Glomerular endothelial cell (primary cell): ENCODE data around the gene DEGS1. TPM values are rescaled to one million over a fixed set of nuclear protein-coding genes. Genes with fewer than 3 reads are reported as not detected.

ENCODE experiments used
- DNase-seq: peaks from one replicate; pipeline ENCODE4 v3.0.0-alpha.2; 2011; ENCODE audit warnings: low read depth, low spot score; ENCODE audit errors: extremely low read depth
- total RNA-seq: library from RNA; depleted of rRNA; stranded (reverse); fragments of >200 nt; gene quantifications from 2 replicates; pipeline ENCODE4 v1.2.3, GENCODE V29; 2015

The DEGS1 gene
- total RNA-seq, 1 donor from 2014 or later = 198 TPM

DNA sequence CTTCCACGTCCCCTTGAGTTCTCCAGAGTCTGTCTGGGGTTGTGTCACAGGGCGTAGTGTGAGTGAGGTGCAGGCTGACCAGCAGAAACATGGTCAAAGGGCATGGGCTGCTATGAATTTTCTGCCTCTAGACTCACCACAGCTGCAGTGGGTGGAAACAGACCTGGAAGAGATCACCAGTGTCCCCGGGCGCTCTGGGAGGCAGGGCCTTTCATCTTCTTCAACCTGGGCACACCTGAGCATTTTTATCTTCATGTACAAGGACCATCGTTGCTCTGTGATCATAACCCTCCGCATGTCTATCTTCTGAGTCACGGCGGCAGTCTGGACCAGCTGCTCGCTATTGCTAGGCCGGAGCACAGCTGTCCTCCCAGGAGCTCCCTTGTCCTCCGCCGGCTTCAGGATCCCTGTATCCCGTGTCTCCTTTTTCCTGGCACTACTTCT is 29.6 kb downstream of the DEGS1 start:
- DNase-seq = no peak

DNA sequence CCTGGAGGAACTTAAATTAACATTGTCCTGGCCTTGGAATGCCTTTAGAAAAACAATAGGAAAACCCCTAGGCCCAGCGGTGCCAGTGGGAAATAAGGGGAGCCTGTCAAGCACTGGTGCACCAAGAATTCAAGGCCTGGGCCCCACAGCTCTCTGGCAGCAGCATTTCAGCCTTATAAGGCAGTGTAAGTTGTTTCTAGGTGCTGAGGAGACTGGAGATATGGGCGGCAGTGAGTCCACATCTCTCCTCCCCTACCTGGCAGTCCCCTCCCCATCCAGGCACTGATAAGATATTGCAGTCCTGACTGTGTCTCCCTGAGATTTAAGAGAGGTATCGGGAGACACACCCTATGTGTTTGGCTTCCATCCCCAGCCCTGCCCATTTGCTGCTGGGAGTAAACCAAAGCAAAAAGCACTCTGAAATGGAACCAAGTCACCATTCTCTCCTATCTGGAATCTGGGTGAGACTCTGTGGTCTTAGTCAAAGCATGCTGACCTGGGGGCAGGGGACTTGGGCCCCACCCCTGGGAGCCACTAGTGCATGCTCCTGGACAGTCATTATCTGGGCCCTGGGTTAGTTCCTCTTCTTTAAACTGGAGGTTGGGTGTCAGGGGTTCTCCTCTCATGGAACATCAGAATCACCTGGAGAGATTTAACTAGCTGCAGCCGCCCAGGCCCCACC is 30.5 kb downstream of the DEGS1 start:
- DNase-seq = no peak

DNA sequence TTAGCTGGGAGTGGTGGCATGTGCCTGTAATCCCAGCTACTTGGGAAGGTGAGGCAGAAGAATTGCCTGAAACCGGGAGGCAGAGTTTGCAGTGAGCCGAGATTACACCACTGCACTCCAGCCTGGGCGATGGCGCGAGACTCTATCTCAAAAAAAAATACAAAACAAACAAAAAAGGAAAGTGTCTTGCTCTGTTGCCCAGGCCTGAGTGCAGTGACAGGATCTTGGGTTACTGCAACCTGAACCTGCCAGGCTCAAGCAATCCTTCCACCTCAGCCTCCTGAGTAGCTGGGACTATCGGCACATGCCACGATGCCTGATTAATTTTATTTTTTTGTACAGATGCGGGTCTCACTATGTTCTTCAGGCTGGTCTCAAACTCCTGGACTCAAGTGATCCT is 33.3 kb downstream of the DEGS1 start:
- no peak for DNase-seq

DNA sequence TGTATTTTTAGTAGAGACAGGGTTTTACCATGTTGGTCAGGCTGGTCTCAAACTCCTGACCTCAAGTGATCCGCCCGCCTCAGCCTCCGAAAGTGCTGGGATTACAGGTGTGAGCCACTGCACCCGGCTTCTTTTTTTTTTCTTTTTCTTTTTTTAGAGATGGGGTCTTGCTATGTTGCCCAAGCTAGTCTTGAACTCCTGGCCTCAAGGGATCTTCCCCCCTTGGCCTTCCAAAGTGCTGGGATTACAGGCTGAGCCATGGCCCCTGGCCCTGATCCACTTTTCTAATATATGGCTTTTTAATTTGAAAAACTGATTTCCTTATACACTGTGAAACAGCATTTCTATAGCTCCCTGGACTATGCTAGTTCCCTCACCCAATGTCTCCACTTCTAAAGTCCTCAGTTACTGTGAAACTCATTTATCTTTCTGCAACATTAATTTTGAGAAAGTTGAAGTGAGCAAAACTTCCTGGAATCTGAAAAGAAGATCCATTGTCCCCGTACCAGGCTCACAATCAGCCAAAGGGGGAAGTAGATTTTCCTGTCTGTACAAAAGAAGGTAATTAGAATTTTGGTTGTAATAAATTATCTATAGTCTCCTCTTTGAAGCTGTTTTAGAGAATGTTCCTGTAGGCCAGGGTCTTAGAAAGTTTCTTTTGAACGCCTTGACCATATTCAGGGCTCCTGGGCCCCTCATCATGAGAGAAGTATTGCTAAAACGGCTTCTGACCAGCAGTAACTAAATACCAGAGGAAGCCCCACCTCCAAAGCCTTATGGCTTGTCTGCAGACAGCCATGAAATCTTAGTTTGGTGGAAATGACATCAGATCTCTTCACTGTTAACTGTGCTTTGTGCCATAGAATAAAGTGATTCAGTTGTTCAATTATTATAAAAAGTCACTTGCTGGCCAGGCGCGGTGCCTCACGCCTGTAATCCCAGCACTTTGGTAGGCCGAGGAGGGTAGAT is 34.9 kb downstream of the DEGS1 start:
- no peak for DNase-seq

DNA sequence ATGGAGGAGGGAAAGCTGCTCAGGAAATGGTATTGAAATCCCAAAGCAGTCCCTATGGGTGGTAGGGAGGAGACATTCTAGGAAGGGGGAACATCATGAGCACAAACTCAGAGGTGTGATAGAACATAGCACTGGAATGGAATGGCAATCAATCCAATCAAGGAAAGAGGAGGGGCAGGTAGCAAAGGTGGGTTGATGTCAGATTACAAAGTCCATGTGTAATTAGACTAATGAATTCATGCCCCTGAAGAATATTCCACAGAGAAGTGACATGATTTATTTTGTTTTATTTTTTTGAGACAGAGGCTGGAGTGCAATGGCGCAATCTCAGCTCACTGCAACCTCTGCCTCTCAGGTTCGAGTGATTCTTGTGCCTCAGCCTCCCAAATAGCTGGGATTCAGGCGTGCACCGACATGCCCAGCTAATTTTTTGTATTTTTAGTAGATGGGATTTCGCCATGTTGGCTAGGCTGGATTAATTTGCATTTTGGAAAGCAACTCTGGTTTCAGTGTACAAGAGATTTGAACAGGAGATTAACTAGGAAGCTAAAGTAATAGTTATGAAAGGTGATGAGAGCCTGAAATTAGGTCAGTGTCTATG is 36.1 kb downstream of the DEGS1 start:
- no peak for DNase-seq

DNA sequence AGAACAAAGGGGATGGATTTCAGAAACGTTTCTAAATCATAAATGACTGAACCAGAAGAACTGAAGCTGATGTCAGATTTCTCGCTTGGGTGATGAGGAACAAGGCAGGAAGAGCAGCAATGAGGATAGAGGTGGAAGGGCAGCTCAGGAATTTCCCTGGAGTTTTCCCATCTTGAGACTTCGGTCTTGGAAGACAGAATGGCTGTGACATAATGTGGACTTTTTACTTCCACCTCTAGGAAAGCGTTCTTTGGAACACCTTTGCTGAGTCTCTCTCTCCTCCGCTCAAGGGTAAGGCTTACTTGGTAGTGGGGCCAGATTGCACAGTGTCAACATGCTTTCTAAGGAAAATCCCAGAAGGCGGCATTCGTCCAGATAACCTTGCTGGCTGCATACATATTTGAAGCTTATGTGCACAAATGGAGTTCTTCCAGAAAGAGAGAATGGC is 36.6 kb downstream of the DEGS1 start:
- DNase-seq = no peak

DNA sequence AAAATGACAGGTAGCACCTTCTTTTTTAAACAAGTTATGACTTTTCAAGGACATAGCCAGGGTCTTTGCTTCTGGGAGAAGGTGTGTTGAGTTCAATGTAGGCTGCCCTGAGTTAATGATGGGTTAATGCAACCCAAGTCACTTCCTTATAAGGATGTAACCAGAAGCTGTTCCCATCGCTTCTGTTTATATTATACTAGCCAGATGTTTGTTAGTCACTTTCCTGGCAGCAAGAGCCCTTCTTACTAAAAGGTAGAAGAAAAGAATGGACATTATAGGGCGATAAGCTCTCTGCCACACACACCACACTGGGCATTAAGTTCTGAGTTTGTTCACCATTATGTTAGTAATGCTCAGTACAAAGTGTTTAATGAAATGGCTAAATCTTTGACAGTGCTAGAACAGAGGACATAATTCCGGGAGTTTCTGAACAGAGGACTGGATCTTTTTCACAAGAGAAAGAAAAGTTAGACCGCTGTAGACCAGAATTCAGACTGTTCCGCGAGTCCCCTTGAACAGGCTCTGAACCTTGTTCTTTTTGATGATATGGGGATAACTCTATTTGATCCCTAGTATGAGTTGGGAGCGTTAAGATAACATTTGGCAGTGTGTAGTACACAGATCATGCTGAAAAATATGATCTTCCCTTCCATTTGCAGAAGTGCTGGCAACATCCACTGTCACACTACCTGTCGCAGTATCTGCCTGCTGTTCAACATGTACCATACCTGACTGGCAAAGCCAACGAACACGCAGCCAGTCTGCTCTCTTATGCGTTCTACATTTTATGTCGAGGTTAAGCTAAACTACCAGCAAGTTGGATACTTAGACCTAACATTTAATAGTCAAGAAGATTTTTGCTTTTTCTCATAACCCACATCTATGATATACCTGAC is 41.0 kb downstream of the DEGS1 start:
- DNase-seq = no peak

DNA sequence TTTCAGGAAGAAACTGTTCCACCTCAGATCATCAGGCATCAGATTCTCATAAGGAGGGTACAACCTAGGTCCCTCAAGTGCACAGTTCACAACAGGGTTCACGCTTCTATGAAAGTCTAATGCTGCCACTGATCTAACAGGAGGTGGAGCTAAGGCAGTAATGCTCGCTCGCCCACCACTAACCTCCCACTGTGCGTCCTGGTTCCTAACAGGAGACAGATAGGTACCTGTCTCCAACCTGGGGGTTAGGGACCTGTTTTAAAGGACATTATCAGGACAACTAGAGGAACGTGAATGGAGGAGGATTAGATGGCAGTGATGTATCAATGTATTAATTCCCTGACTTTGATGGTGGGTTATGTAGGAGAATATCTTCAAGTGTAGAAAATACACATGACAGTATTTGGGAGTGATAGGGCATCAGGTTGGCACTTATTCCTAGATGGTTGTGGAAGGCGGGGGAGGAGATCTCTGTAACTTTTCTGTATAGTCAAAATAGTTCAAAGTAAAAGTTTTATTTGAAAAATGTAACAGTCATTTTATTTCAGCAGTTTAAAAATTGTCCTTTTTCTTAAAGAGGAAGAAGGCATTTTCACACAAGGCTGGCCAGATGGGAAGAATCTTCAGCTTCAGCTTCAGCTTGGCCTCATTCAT is 43.9 kb downstream of the DEGS1 start:
- no peak for DNase-seq

DNA sequence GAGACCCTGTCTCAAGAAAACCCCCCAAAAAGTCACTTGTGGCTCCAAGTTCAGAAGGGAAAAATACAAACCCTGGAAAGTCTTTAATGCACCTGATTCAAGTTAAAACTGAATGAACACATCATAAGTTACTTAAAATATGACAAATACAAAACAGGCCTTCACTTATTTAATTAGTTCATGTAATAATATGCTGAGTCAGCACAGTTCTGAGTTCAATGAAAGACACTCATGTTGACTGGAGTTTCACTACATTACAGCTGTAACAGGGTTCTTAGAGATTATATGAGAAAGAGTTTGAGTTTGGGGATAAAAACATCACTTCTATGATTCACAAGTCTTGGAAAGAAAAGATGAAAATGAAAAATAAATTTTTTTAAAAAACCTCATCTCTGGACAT is 51.0 kb downstream of the DEGS1 start:
- no peak for DNase-seq

DNA sequence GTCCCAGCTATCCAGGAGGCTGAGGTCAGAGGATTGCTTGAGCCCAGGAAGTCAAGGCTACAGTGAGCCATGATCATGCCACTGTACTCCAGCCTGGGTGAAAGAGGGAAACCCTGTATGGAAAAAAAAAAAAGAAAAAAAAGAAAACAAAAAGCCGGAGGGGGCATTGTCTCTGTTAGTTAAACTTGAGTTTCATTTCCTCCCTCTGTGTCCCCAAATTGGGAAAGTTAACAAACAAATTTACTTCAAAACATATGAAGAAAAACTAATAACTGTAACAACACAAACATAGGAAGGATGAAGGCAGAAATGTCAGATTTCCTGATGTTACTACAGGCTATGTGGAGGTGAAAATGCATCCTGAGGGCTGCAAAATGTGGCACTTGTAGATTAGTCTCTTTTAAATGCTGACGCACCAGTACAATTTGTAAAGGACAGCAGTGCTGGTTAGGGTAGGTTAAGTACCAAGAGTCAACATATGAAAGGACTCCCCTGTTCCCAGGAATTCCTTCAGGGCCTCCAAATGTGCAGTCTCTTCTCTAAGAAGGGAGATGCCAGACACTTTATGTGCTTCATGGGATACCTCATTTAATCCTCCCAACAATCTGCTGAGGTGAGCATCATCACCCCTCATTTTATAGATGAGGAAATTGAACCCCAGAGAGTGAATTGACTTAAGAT is 52.9 kb downstream of the DEGS1 start:
- DNase-seq = no peak

DNA sequence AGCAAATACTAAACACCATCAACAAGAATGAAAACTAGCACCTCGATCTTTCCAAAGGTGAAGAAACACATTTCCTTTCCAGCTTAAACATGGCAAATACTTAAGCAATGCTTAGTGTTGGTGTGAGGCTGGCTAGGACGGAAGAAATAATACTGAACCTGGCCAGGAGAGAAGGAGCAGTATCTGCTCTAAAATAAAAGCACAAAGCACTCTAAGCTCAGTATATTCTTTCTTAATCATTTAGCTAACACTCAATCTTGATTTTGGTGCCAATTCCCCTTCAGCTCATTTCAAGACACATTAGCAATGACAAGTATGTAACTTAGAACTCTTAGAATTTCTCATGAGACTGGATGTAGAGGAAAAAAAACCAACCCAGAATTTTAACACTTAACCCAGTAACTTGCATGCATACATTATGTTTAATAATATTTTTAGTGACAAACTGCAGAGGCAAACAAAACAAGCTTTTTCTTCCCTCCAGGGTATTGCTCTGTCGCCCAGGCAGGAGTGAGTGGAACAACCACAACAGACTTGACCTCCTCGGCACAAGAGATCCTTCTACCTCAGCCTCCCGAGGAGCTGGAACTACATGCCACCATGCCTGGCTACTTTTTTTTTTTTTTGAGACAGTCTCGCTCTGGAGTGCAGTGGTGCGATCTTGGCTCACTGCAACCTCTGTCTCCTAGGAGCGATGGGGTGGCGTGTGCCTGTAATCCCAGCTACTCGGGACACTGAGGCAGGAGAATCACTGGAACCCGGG is 54.3 kb downstream of the DEGS1 start:
- no peak for DNase-seq

DNA sequence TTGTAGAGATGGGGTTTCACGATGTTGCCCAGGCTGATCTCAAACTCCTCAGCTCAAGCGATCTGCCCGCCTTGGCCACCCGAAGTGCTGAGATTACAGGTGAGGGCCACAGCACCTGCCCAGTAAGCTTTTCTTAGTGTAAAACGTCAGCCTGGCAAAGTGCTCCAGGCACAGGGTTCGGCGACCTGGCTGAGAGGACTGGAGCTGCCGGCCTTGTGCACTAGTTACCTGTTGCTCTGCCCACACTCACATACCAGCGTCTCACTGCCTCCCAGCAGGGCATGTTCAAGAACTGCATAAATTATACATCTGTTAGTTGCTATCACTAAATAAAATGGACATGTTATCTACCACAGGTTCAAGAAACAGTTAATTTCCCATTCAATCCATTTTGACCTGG is 55.2 kb downstream of the DEGS1 start:
- no peak for DNase-seq

DNA sequence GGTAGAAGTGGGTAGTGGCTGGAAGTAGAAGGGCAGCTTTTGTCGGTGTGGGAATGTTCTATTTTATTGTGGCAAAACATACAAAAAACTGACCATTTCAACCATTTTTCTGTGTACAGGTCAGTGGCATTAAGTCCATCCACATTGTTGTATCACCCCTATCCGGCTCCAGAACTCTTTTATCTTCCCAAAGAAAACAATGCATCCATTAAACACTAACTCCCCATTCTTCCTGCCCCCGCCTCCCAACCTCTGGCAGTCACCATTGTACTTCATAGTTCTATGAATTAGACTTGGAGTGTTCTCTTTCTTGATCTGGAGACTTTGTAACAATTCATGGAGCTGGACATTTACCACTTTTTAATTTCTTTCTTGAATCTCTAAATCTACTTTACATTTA is 55.7 kb downstream of the DEGS1 start:
- no peak for DNase-seq

Other genes starting within 250 kb of the DEGS1 start
- gene FBXO28, start 69.1 kb upstream of the DEGS1 start, total RNA-seq = 34.7 and 47.4 TPM in 2 replicates
- 13.2 and 28.4 TPM in 2 replicates for gene NVL, start 146.9 kb downstream of the DEGS1 start, total RNA-seq
- gene CNIH4, start 173.6 kb downstream of the DEGS1 start, total RNA-seq = 41.5 and 53.6 TPM in 2 replicates